Subcutaneous preadipocyte (primary cell): Measurements from ENCODE around the gene BET1. TPM values are rescaled to one million over a fixed set of nuclear protein-coding genes. Genes with fewer than 3 reads are reported as not detected.

Source experiments
- total RNA-seq: library from RNA; depleted of rRNA; stranded (reverse); fragments of >200 nt; gene quantifications from 2 replicates; pipeline ENCODE4 v1.2.3, GENCODE V29; 2012

BET1 gene
- 18.7 and 25.2 TPM in 2 replicates for total RNA-seq

GRCh38 chr7:94004024-94004951 is at the start of gene BET1:
Gene BET1, minus strand, starts transcription at chr7:94004355. Its CDS starts 139 bp downstream, at chr7:94004216.

Other genes starting within 250 kb of the BET1 start
- 53.3 and 369 TPM in 2 replicates for gene TFPI2, start 113.6 kb downstream of the BET1 start, total RNA-seq
- not detected in 2 replicates for gene GNGT1, start 97.8 kb downstream of the BET1 start, total RNA-seq
- gene GNG11, start 82.6 kb downstream of the BET1 start, total RNA-seq = 49.2 and 74.1 TPM in 2 replicates